Stimulated activated CD4-positive, alpha-beta T cell treated with anti-CD3 and anti-CD28 coated beads, Interleukin-1b, Interleukin-23, amount 100 ng/mL, for 1 hour (primary cell): ENCODE measurements around the gene NUDT13.
A peak's percentile ranks its signal among the peaks of the same experiment; 100 is the strongest.
"Not testable (repeated sequence)": the region's sequence is repeated elsewhere in the genome, so short reads cannot be mapped to it uniquely, and the experiment has no call there.

Experiments used
- DNase-seq, 2 donors: peaks; one replicate each; pipeline ENCODE4 v3.0.0-alpha.2; 2020; ENCODE audit warnings: low read depth in 2 of 2

The NUDT13 gene

GRCh38 chr10:73099141-73099540, 11.1 kb upstream of the NUDT13 start:
- DNase-seq: no peak

- no peak for DNase-seq
These were observed 4.0 kb upstream of the NUDT13 start for GRCh38 chr10:73106301-73106700.

DNA sequence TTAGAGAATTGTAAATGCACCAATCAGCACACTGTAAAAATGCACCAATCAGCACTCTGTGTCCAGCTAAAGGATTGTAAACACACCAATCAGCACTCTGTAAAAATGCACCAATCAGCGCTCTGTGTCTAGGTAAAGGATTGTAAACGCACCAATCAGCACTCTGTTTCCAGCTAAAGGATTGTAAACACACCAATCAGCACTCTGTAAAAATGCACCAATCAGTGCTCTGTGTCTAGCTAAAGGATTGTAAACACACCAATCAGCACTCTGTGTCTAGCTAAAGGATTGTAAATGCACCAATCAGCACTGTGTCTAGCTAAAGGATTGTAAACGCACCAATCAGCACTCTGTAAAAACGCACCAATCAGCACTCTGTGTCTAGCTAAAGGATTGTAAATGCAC, 1.0 kb upstream of the NUDT13 start:
- not testable (repeated sequence) for DNase-seq

DNA sequence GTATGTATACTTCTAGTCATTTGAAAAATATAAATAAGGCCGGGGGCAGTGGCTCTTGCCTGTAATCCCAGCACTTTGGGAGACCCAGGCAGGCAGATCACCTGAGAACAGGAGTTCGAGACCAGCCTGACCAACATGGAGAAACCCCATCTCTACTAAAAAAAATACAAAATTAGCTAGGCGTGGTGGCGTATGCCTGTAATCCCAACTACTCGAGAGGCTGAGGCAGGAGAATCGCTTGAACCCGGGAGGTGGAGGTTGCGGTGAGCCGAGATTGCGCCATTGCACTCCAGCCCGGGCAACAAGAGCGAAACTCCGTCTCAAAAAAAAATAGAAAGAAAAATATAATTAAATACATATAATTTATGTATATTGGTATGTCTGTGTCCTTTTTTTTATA, 1.8 kb downstream of the NUDT13 start:
- not testable (repeated sequence) for DNase-seq

- DNase-seq: no peak
These were observed 3.3 kb downstream of the NUDT13 start for GRCh38 chr10:73113551-73113950.

DNA sequence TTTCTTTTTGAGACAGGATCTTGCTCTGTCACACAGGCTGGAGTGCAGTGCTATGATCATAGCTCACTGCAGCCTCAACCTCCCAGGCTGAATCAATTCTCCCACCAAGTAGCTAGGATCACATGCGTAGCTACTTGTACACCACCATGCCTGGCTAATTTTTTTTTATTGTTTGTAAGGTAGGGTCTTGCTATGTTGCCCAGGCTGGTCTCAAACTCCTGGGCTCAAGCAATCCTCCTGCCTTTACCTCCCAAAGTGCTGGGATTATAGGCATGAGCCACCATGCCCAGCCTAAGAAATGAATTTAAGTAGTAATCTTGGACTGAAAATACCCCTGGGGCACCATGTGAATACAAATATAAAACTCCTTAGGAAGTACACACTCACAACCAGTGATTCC, 5.8 kb downstream of the NUDT13 start:
- no peak for DNase-seq

- DNase-seq: no peak
These were observed 7.9 kb downstream of the NUDT13 start for GRCh38 chr10:73117976-73118743.

DNA sequence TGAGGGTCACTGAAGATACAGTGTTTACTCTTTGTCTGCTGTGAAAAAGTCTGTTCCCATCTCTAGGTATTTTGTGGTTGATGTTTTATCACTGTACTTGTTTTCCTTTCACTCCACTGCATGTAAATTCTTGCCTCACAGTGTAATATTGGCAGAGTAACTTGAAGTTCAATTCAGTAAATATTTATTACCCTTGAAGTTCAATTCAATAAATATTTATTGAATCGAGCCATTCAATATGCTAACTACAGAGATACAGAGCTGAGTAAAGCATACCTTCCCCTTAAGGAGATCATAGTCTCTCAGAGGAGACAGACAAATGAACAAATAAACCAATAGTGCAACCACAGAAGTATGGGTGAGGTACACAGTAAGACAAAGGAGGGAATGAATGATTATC, 9.2 kb downstream of the NUDT13 start:
- no peak for DNase-seq

DNA sequence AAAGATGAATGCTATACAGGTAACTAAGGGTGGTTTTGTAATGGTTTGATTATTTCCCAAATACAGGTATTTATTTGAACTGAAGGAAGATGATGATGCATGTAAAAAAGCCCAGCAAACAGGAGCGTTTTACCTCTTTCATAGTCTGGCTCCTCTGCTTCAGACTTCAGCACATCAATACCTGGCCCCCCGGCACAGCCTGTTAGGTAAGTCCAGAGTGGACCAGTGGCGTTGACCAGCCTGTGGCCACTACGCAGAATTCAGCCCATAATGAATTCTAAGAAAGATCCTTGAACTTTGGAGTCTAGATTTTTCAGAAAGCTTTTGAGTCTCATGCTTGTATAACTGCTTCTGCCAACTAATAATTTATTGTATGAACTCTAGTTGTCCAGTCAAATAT, 9.7 kb downstream of the NUDT13 start:
- DNase-seq: no peak

DNA sequence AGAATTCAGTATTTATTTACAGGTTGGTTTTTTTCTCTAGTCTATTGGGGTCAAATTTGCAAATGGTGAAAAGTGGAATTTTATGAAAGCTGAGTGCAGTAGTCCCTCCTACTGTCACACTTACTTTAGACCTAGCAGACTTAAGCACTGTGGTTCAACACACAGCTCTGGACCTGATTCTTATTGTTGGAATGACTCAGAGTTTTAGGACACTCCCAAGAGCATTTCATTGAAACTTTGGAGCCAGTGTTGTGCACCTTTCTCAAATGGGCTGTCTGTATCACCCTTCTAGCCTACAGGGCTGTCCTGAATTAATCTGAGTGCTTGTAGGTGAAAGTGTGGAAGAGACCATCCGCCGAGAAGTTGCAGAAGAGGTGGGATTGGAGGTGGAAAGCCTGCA, 16.1 kb downstream of the NUDT13 start:
- no peak for DNase-seq

GRCh38 chr10:73131301-73131700, 21.0 kb downstream of the NUDT13 start:
- DNase-seq: no peak

GRCh38 chr10:73131913-73132686, 21.8 kb downstream of the NUDT13 start:
- no peak for DNase-seq

DNA sequence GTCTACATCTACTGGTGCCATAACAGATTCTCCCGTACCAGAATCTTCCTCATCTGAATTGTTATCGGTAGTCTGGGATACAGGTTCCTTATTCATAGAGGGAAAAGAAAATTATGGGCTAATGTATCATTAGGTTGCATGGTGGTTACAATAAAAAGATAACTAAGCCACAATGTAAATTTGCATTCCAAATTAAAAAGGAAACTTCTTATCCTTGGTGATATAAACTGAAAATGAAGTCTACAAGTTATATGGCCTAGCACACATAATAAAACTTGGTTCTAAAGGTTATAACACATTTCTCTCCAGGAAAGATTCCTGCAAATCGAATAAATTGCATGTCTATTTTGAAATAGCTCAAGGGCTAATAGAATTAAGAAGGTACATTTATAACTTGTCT, 24.5 kb downstream of the NUDT13 start:
- no peak for DNase-seq

DNA sequence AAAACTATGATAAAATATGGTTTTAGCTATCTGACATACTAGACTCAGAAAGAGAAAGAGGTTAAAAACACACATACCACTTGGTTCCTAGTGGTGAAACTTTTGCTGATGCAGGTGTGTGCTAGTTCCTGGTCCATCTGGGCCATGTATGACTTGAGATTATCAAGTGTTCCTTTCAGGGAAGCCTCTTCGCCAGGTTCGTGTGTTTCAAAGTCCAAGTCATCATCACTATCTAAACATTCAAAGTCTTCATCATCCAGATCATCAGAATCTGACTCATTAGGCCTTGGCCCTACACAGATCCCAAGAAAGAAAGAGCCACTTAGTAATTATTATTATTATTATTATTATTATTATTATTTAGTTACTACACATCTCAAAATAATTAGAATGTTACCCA, 26.4 kb downstream of the NUDT13 start:
- DNase-seq: no peak

DNA sequence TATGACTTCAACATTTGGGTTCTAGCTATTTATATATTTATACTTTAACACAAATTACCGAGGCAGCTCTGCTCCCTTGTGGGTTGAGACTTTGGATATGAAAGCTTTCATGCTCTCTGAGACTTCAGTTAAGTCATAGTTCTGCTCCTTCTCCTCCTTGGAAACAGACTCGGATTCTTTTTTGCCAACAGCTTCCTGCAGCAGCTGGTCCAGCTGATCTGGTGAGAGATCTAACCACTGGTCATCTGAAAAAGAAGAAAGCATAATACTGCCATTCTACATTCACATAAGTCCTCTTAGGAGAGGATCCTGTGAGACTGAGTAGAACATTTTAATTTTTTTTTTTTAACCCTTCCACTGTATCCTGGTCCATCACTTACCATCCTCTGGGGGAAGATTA, 29.0 kb downstream of the NUDT13 start:
- DNase-seq: no peak

GRCh38 chr10:73141603-73142002, 31.3 kb downstream of the NUDT13 start:
- no peak for DNase-seq

DNA sequence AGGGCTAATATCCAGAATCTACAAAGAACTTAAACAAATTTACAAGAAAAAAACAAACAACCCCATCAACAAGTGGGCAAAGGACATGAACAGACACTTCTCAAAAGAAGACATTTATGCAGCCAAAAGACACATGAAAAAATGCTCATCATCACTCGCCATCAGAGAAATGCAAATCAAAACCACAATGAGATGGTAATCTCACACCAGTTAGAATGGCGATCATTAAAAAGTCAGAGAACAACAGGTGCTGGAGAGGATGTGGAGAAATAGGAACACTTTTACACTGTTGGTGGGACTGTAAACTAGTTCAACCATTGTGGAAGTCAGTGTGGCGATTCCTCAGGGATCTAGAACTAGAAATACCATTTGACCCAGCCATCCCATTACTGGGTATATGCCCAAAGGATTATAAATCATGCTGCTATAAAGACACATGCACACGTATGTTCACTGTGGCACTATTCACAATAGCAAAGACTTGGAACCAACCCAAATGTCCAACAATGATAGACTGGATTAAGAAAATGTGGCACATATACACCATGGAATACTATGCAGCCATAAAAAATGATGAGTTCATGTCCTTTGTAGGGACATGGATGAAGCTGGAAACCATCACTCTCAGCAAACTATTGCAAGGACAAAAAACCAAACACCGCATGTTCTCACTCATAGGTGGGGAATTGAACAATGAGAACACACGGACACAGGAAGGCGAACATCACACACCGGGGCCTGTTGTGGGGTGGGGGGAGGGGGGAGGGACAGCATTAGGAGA, 40.6 kb downstream of the NUDT13 start:
- DNase-seq: not testable (repeated sequence)

- no peak for DNase-seq
These were observed 41.8 kb downstream of the NUDT13 start for GRCh38 chr10:73152009-73152408.

DNA sequence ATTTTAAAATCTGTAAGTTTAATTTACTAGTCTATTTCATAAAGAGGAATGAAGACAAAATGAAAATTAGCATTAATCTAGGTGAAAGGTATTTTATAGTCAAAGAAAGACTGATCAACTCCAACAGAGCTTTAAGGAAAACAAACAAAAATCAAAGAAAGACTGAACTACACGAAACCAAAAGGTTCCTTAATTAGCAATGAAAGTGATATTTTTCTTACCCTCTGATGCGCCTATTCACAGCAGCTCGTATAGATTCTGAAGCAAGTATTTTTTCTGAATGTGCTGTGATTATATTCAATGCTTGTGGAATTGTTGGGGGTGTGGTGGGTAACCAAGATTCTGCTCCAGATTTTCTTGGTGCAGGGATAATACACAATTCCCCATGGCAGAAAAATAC, 45.8 kb downstream of the NUDT13 start:
- DNase-seq: no peak

DNA sequence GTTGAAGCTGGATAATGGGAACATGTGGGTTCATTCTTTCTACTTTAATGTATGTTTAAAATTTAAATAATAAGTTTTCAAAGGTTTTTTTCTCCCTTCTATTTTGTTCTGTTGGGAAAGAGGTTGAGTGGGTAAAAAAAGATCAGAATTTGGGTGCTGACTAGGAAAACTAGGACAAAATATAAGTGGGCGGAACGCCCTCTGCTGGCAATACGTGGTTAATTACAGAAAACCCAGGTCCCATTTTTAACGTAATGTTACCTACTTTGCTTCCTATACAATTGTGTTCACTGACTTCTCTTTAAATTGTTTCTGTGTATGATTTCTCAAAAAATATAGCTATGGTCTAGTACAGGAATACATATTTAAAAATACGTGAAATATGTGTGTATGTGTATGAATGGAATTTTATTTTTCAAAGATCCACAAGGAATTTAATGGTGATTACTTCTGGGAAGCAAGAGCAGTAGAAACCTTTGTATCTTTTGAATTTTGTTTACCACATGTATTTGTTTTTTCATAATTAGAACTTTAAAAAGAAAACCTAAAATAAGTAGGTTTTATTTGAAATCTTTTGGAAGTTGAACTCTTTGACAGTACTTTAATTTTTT, 48.9 kb downstream of the NUDT13 start:
- DNase-seq: peak; percentile 18 to 29

- no peak for DNase-seq
These were observed 50.8 kb downstream of the NUDT13 start for GRCh38 chr10:73161079-73161478.

GRCh38 chr10:73161662-73162061, 51.4 kb downstream of the NUDT13 start:
- DNase-seq: no peak
